ENCODE data around the gene CEP95. TPM values are rescaled to one million over a fixed set of nuclear protein-coding genes. Genes with fewer than 3 reads are reported as not detected.

CEP95 gene
- total RNA-seq, 1 experiment from 2014 or later, result 77.0 TPM

GRCh38 chr17:64491034-64491860, 15.5 kb upstream of the CEP95 start:
- peaks cover 31 to 39% of the 10 kb centered on the region in 2 experiments for H3K36me3 ChIP-seq (ENCODE audit: control insufficient read depth in 1 of 2, insufficient read depth in 2 of 2, low read length in 2 of 2)
- H3K9ac ChIP-seq (ENCODE audit: low read length), result no peak overlapping the region
- no peaks in the 10 kb centered on the region for H4K20me1 ChIP-seq (ENCODE audit: insufficient read depth)
- no peaks in the 10 kb centered on the region for H3K27me3 ChIP-seq (ENCODE audit: insufficient read depth, low read length)
- H3K4me3 ChIP-seq (replicated peaks in 1 of 2; ENCODE audit: low read depth in 1 of 2, low read length in 2 of 2), result no peak overlapping the region
- peak; percentile 88 for TF ChIP-seq RAD21 (IDR thresholded peaks at IDR 0.05; ENCODE audit: low read depth)
- no peak for TF ChIP-seq POLR2A (IDR thresholded peaks at IDR 0.05; ENCODE audit: borderline replicate concordance, extremely low read depth, insufficient read depth, insufficient read length)
- peak; percentile 75 to 87 (median 78); a peak in 5 of 6 replicates for TF ChIP-seq CTCF (IDR thresholded peaks at IDR 0.05 in 2 of 3, conservative IDR thresholded peaks at IDR 0.05 in 1 of 3; ENCODE audit: borderline replicate concordance in 1 of 3, insufficient read depth in 1 of 3, low read depth in 2 of 3, low read length in 2 of 3)
- H3K4me1 ChIP-seq (ENCODE audit: control insufficient read depth in 1 of 2, insufficient read depth in 2 of 2, low read length in 2 of 2), result peaks cover 4 to 8% of the 10 kb centered on the region in 2 experiments; a peak in 2 of 4 replicates
- H3K27ac ChIP-seq (ENCODE audit: low read depth, low read length), result no peak overlapping the region
- ATAC-seq, result peak; percentile 93
- ChIA-PET POLR2A (interaction anchor here (0.6 to 8.5 kb wide), 5 partner anchors 12 to 93 kb away, joined by 3 to 119 read pairs (median 3); partner anchors contain the start of genes CEP95 and DDX5), CTCF (interaction anchor here (0.6 to 4.7 kb wide), 20 partner anchors 9 to 164 kb away, joined by 3 to 168 read pairs (median 6); partner anchors contain the start of genes CEP95 and DDX5), RAD21 (ENCODE audit: low non-redundant PET in 1 of 2, low total read pairs in 2 of 2, uncharacterized antibody in 2 of 2, unreplicated experiment in 2 of 2) (interaction anchor here (0.7 to 1.3 kb wide), 5 partner anchors 19 to 72 kb away, joined by 3 to 19 read pairs (median 6); no protein-coding TSS in a partner anchor)
- intact Hi-C loops (cut with micrococcal nuclease), result loop anchor here (1.0 to 10.0 kb wide), 3 partner anchors 71 to 346 kb away; no protein-coding TSS in a partner anchor
- DNase-seq (ENCODE audit: low read depth, low spot score), result no peak
- no peak overlapping the region for H2AFZ ChIP-seq (ENCODE audit: low read depth, low read length, poor library complexity, severe bottlenecking)
- H3K4me2 ChIP-seq (ENCODE audit: low read length), result no peak overlapping the region
- no peaks in the 10 kb centered on the region for H3K9me3 ChIP-seq (ENCODE audit: control insufficient read depth in 1 of 2, insufficient read depth in 1 of 2, low read depth in 1 of 2, low read length in 2 of 2)
- peaks cover 53% of the 10 kb centered on the region for H3K79me2 ChIP-seq (ENCODE audit: insufficient read depth, low read length)
- H3K9me2 ChIP-seq (ENCODE audit: insufficient read depth), result no peaks in the 10 kb centered on the region
- no TSS peak for BruUV-seq (replicated peaks)

GRCh38 chr17:64491994-64492393, 14.8 kb upstream of the CEP95 start:
- Histone ChIP-seq H3K79me2 (ENCODE audit: insufficient read depth, low read length) (peaks cover 59% of the 10 kb centered on the region), H3K27ac (ENCODE audit: low read depth, low read length) (no peak overlapping the region), H3K36me3 (ENCODE audit: control insufficient read depth in 1 of 2, insufficient read depth in 2 of 2, low read length in 2 of 2) (peaks cover 28 to 39% of the 10 kb centered on the region in 2 experiments), H3K9me3 (ENCODE audit: control insufficient read depth in 1 of 2, insufficient read depth in 1 of 2, low read depth in 1 of 2, low read length in 2 of 2) (no peaks in the 10 kb centered on the region), H3K27me3 (ENCODE audit: insufficient read depth, low read length) (no peaks in the 10 kb centered on the region), H3K4me1 (ENCODE audit: control insufficient read depth in 1 of 2, insufficient read depth in 2 of 2, low read length in 2 of 2) (peaks cover 4 to 9% of the 10 kb centered on the region in 2 experiments; a peak in 2 of 4 replicates), H2AFZ (ENCODE audit: low read depth, low read length, poor library complexity, severe bottlenecking) (no peak overlapping the region), H3K9me2 (ENCODE audit: insufficient read depth) (no peaks in the 10 kb centered on the region), H3K4me3 (replicated peaks in 1 of 2; ENCODE audit: low read depth in 1 of 2, low read length in 2 of 2) (no peak overlapping the region), H4K20me1 (ENCODE audit: insufficient read depth) (no peaks in the 10 kb centered on the region), H3K4me2 (ENCODE audit: low read length) (no peak overlapping the region), H3K9ac (ENCODE audit: low read length) (no peak overlapping the region)
- ChIA-PET POLR2A (interaction anchor here (1.2 to 8.5 kb wide), 3 partner anchors 14 to 72 kb away, joined by 3 to 119 read pairs (median 6); partner anchors contain the start of genes CEP95 and DDX5), RAD21 (ENCODE audit: low non-redundant PET in 1 of 2, low total read pairs in 2 of 2, uncharacterized antibody in 2 of 2, unreplicated experiment in 2 of 2) (interaction anchor here in 1 of 2 experiments (0.7 kb wide), 1 partner anchor 19 kb away, joined by 6 read pairs; no protein-coding TSS in a partner anchor), CTCF (interaction anchor here (0.9 to 4.7 kb wide), 8 partner anchors 10 to 72 kb away, joined by 3 to 168 read pairs (median 6); partner anchors contain the start of genes CEP95 and DDX5)
- no TSS peak for BruUV-seq (replicated peaks)
- DNase-seq (ENCODE audit: low read depth, low spot score) (no peak), ATAC-seq (no peak)
- intact Hi-C loops (cut with micrococcal nuclease), result loop anchor here (1.0 to 10.0 kb wide), 3 partner anchors 72 to 347 kb away; no protein-coding TSS in a partner anchor
- TF ChIP-seq SP1 (IDR thresholded peaks at IDR 0.05; ENCODE audit: low read depth) (no peak), JUND (IDR thresholded peaks at IDR 0.05) (no peak), REST (IDR thresholded peaks at IDR 0.05; ENCODE audit: low read depth) (no peak), EZH2phosphoT487 (IDR thresholded peaks at IDR 0.05; ENCODE audit: borderline replicate concordance) (no peak), CBX3 (IDR thresholded peaks at IDR 0.05; ENCODE audit: low read depth) (no peak), SIN3A (IDR thresholded peaks at IDR 0.05; ENCODE audit: low read depth) (no peak), FOSL1 (IDR thresholded peaks at IDR 0.05; ENCODE audit: low read depth) (no peak), ELF1 (IDR thresholded peaks at IDR 0.05; ENCODE audit: borderline replicate concordance, low read depth) (no peak)

Measured in HCT116 (cell line).